Liver (tissue), 9 donors: ENCODE data around the gene USP30. TPM values are rescaled to one million over a fixed set of nuclear protein-coding genes. Genes with fewer than 3 reads are reported as not detected.

Source experiments
- DNase-seq: peaks from one replicate; pipeline ENCODE4 v3.0.0-alpha.2; 2017; ENCODE audit warnings: low spot score
- H3K27ac ChIP-seq, 2 donors: one replicate each; pipeline ENCODE4 v1.7.0; 2013; ENCODE audit warnings: inconsistent platforms in 2 of 2, low read length in 2 of 2, control low read depth in 1 of 2, low read depth in 1 of 2, mild to moderate bottlenecking in 1 of 2
- H3K27me3 ChIP-seq, 4 donors: one replicate each; pipeline versions ENCODE4 v1.6.1 to v1.7.0; 2013; ENCODE audit warnings: low read length in 3 of 4, inconsistent platforms in 1 of 4, mild to moderate bottlenecking in 1 of 4, moderate library complexity in 1 of 4; ENCODE audit not compliant: control insufficient read depth in 4 of 4, insufficient read depth in 4 of 4
- H3K36me3 ChIP-seq, 4 donors: one replicate each; pipeline versions ENCODE4 v1.6.1 to v1.7.0; 2013; ENCODE audit warnings: low read length in 3 of 4, mild to moderate bottlenecking in 3 of 4, low read depth in 1 of 4, moderate library complexity in 1 of 4; ENCODE audit not compliant: control insufficient read depth in 4 of 4, insufficient read depth in 3 of 4
- H3K4me1 ChIP-seq, 4 donors: one replicate each; pipeline versions ENCODE4 v1.6.1 to v1.7.0; 2013; ENCODE audit warnings: low read length in 3 of 4, mild to moderate bottlenecking in 3 of 4, moderate library complexity in 1 of 4; ENCODE audit not compliant: control insufficient read depth in 4 of 4, insufficient read depth in 4 of 4
- H3K4me3 ChIP-seq, 3 donors: one replicate each; pipeline versions ENCODE4 v1.6.1 to v1.7.0; 2013; ENCODE audit warnings: low read length in 3 of 3, control low read depth in 1 of 3, low read depth in 1 of 3, mild to moderate bottlenecking in 1 of 3
- H3K9ac ChIP-seq, 2 donors: one replicate each; pipeline ENCODE4 v1.7.0; 2013; ENCODE audit warnings: low read length in 2 of 2, mild to moderate bottlenecking in 2 of 2, moderate library complexity in 2 of 2, control low read depth in 1 of 2, low read depth in 1 of 2
- H3K9me3 ChIP-seq, 4 donors: one replicate each; pipeline versions ENCODE4 v1.6.1 to v1.7.0; 2013; ENCODE audit warnings: low read length in 3 of 4; ENCODE audit not compliant: control insufficient read depth in 4 of 4
- ATF3 ChIP-seq: IDR thresholded peaks from 2 replicates; pipeline ENCODE4 v1.6.1; 2016; ENCODE audit warnings: antibody characterized with exemption
- CTCF ChIP-seq: fragments of 150-350 bp; IDR thresholded peaks from 2 replicates; pipeline ENCODE4 v1.5.1; 2017; ENCODE audit warnings: improper control_type of control experiment, low read depth, low read length; ENCODE audit not compliant: missing input control
- EGR1 ChIP-seq, 2 donors: IDR thresholded peaks; 2 replicates each; pipeline ENCODE4 v1.6.1; 2016 to 2018; ENCODE audit warnings: antibody characterized with exemption in 2 of 2, low read depth in 2 of 2
- FOXA1 ChIP-seq: IDR thresholded peaks from 2 replicates; pipeline ENCODE4 v1.6.1; 2016; ENCODE audit warnings: antibody characterized with exemption
- FOXA2 ChIP-seq: IDR thresholded peaks from 2 replicates; pipeline ENCODE4 v1.6.1; 2016; ENCODE audit warnings: antibody characterized with exemption
- GABPA ChIP-seq, 2 donors: IDR thresholded peaks in 1 of 2; conservative IDR thresholded peaks in 1 of 2; 2 replicates each; pipeline ENCODE4 v1.6.1; 2016; ENCODE audit warnings: antibody characterized with exemption in 2 of 2, mild to moderate bottlenecking in 1 of 2, moderate library complexity in 1 of 2
- HNF4A ChIP-seq, 2 donors: conservative IDR thresholded peaks; 2 replicates each; pipeline ENCODE4 v1.6.1; 2016; ENCODE audit warnings: antibody characterized with exemption in 2 of 2, mild to moderate bottlenecking in 2 of 2
- HNF4G ChIP-seq: IDR thresholded peaks from 2 replicates; pipeline ENCODE4 v1.6.1; 2016; ENCODE audit warnings: antibody characterized with exemption
- JUND ChIP-seq, 2 donors: IDR thresholded peaks; 2 replicates each; pipeline ENCODE4 v1.6.1; 2016; ENCODE audit warnings: antibody characterized with exemption in 2 of 2
- MAX ChIP-seq: IDR thresholded peaks from 2 replicates; pipeline ENCODE4 v1.6.1; 2016; ENCODE audit warnings: antibody characterized with exemption
- NR2F2 ChIP-seq: IDR thresholded peaks from 2 replicates; pipeline ENCODE4 v1.6.1; 2016; ENCODE audit warnings: antibody characterized with exemption
- RAD21 ChIP-seq, 2 donors: IDR thresholded peaks; 2 replicates each; pipeline ENCODE4 v1.6.1; 2016; ENCODE audit warnings: antibody characterized with exemption in 2 of 2, mild to moderate bottlenecking in 2 of 2
- REST ChIP-seq: IDR thresholded peaks from 2 replicates; pipeline ENCODE4 v1.6.1; 2016; ENCODE audit warnings: antibody characterized with exemption, mild to moderate bottlenecking
- RXRA ChIP-seq, 2 donors: IDR thresholded peaks; 2 replicates each; pipeline ENCODE4 v1.6.1; 2017 to 2018; ENCODE audit warnings: antibody characterized with exemption in 2 of 2, mild to moderate bottlenecking in 1 of 2
- SP1 ChIP-seq: IDR thresholded peaks from 2 replicates; pipeline ENCODE4 v1.6.1; 2018; ENCODE audit warnings: antibody characterized with exemption, mild to moderate bottlenecking
- TAF1 ChIP-seq: conservative IDR thresholded peaks from 2 replicates; pipeline ENCODE4 v1.6.1; 2016; ENCODE audit warnings: antibody characterized with exemption, mild to moderate bottlenecking
- YY1 ChIP-seq: IDR thresholded peaks from 2 replicates; pipeline ENCODE4 v1.6.1; 2016; ENCODE audit warnings: antibody characterized with exemption, mild to moderate bottlenecking
- ZBTB33 ChIP-seq: IDR thresholded peaks from 2 replicates; pipeline ENCODE4 v1.6.1; 2016; ENCODE audit warnings: antibody characterized with exemption
- WGBS: extraction: QIAGEN DNeasy Blood & Tissue Kit; methylation state at CpG from one replicate; pipeline ENCODE4 v1.1.7; 2013; 5-methylcytosine and 5-hydroxymethylcytosine counted together
- polyA plus RNA-seq, 2 donors: library from polyadenylated mRNA; stranded (reverse) in 1 of 2; unstranded in 1 of 2; fragments of 200-250 nt in 1 of 2; fragments of >200 nt in 1 of 2; fragmentation: Nextera tagmentation in 1 of 2; extraction: Ambion mirVana in 1 of 2; gene quantifications; one replicate each; pipeline versions ENCODE4 v1.2.1 to v1.2.3, GENCODE V29; 2013 to 2015
- total RNA-seq, 2 donors: library from RNA; depleted of rRNA; stranded (reverse); fragments of >200 nt; gene quantifications; one replicate each; pipeline ENCODE4 v1.2.3, GENCODE V29; 2014
- donor health status: healthy.
- donor health status: healthy.
- donor health status: healthy.
- donor health status: healthy.
- donor health status: healthy.

The USP30 gene
- total and polyA plus RNA-seq, 4 donors = 6.4 to 12.1 (median 9.4) TPM

- Histone ChIP-seq H3K36me3 (no peaks in the 10 kb centered on the region), H3K27me3 (no peaks in the 10 kb centered on the region), H3K4me1 (peaks cover 13 to 79% (median 60%) of the 10 kb centered on the region in 4 donors), H3K9me3 (no peaks in the 10 kb centered on the region), H3K4me3 (peak overlapping the region; percentile 57 to 81 (median 61)), H3K9ac (peak overlapping the region; percentile 80 to 87), H3K27ac (peak overlapping the region; percentile 86 to 89)
- WGBS = 32% methylated on average over 24 of the region's 24 CpGs
- TF ChIP-seq FOXA2 (no peak), RAD21 (IDR thresholded peaks at IDR 0.05) (peak in 1 of 2 donors; percentile 30), GABPA (IDR thresholded peaks at IDR 0.05 in 1 of 2, conservative IDR thresholded peaks at IDR 0.05 in 1 of 2) (no peak), CTCF (no peak), YY1 (peak; percentile 20), MAX (peak; percentile 48), FOXA1 (no peak), NR2F2 (peak; percentile 0), HNF4A (conservative IDR thresholded peaks at IDR 0.05) (peak; percentile 19 to 46), JUND (IDR thresholded peaks at IDR 0.05) (no peak), EGR1 (IDR thresholded peaks at IDR 0.05; ENCODE audit: low read depth in 2 of 2) (no peak), ATF3 (peak; percentile 66), RXRA (IDR thresholded peaks at IDR 0.05) (peak in 1 of 2 donors; percentile 36), TAF1 (peak; percentile 80), REST (peak; percentile 49), HNF4G (no peak), ZBTB33 (no peak), SP1 (peak; percentile 37)
- no peak for DNase-seq
These were observed 79.0 kb downstream of the USP30 start for GRCh38 chr12:109131154-109132050.
